CD14-positive monocyte (primary cell): ENCODE measurements around the gene DEGS1. TPM values are rescaled to one million over a fixed set of nuclear protein-coding genes. Genes with fewer than 3 reads are reported as not detected.

Experiments
- DNase-seq, 3 donors: peaks; one replicate each; pipeline ENCODE4 v3.0.0-alpha.2; 2011 to 2022
- H2AFZ ChIP-seq: 2 replicates; pipeline ENCODE4 v1.6.0; 2012; ENCODE audit warnings: mild to moderate bottlenecking, low read depth, low read length, inconsistent platforms; ENCODE audit not compliant: insufficient read depth, poor library complexity, severe bottlenecking
- H3K27ac ChIP-seq, 2 donors: 1 replicate in 1 of 2; 2 replicates in 1 of 2; pipeline ENCODE4 v1.5.1; 2012 to 2013; ENCODE audit warnings: low read length in 2 of 2, control low read depth in 1 of 2, inconsistent platforms in 1 of 2, low read depth in 1 of 2, mild to moderate bottlenecking in 1 of 2
- H3K27me3 ChIP-seq, 2 donors: one replicate each; pipeline versions ENCODE4 v1.6.0 to v1.6.1; 2011 to 2013; ENCODE audit warnings: low read length in 2 of 2; ENCODE audit not compliant: control insufficient read depth in 2 of 2, insufficient read depth in 2 of 2
- H3K36me3 ChIP-seq, 2 donors: replicated peaks in 1 of 2; 1 replicate in 1 of 2; 2 replicates in 1 of 2; pipeline versions ENCODE4 v1.5.1 to v1.6.1; 2012 to 2013; ENCODE audit warnings: low read length in 2 of 2, control low read depth in 1 of 2, inconsistent platforms in 1 of 2, mild to moderate bottlenecking in 1 of 2; ENCODE audit not compliant: insufficient read depth in 2 of 2, control insufficient read depth in 1 of 2
- H3K4me1 ChIP-seq, 2 donors: 1 replicate in 1 of 2; 2 replicates in 1 of 2; pipeline versions ENCODE4 v1.5.1 to v1.6.1; 2012 to 2013; ENCODE audit warnings: low read length in 2 of 2, control low read depth in 1 of 2, inconsistent platforms in 1 of 2, mild to moderate bottlenecking in 1 of 2, moderate library complexity in 1 of 2; ENCODE audit not compliant: insufficient read depth in 2 of 2, control insufficient read depth in 1 of 2
- H3K4me2 ChIP-seq: replicated peaks from 2 replicates; pipeline ENCODE3; 2012; ENCODE audit warnings: low read length, moderate library complexity, mild to moderate bottlenecking; ENCODE audit not compliant: poor library complexity, severe bottlenecking; ENCODE audit errors: extremely low read depth
- H3K4me3 ChIP-seq, 3 experiments: fragments of 200-600 bp in 1 of 3; sonication (generic) in 1 of 3; replicated peaks in 1 of 3; 1 replicate in 2 of 3; 2 replicates in 1 of 3; pipeline ENCODE4 v1.5.1; 2011 to 2013; ENCODE audit warnings: low read length in 3 of 3, mild to moderate bottlenecking in 3 of 3, control low read depth in 2 of 3, low read depth in 2 of 3, inconsistent platforms in 1 of 3, moderate library complexity in 1 of 3
- H3K79me2 ChIP-seq: 2 replicates; pipeline ENCODE4 v1.6.0; 2012; ENCODE audit warnings: mild to moderate bottlenecking, control low read depth, inconsistent platforms, low read length, moderate library complexity; ENCODE audit not compliant: insufficient read depth
- H3K9ac ChIP-seq: 2 replicates; pipeline ENCODE4 v1.6.0; 2017; ENCODE audit warnings: low read length, mild to moderate bottlenecking; ENCODE audit not compliant: insufficient read depth, poor library complexity, severe bottlenecking
- H3K9me3 ChIP-seq, 2 donors: replicated peaks in 1 of 2; 1 replicate in 1 of 2; 2 replicates in 1 of 2; pipeline versions ENCODE4 v1.5.1 to v1.6.1; 2012 to 2013; ENCODE audit warnings: low read length in 2 of 2, control low read depth in 1 of 2; ENCODE audit not compliant: control insufficient read depth in 1 of 2, insufficient read depth in 1 of 2
- H4K20me1 ChIP-seq: 2 replicates; pipeline ENCODE4 v1.6.0; 2012; ENCODE audit warnings: mild to moderate bottlenecking, low read length, control low read depth, moderate library complexity; ENCODE audit not compliant: insufficient read depth
- H3K27ac Mint-ChIP-seq, 7 donors: one replicate each; pipeline ENCODE4 v1.8.0; 2020; ENCODE audit warnings: mild to moderate bottlenecking in 7 of 7, mixed read lengths in 7 of 7, moderate library complexity in 6 of 7, inconsistent platforms in 2 of 7
- H3K27me3 Mint-ChIP-seq, 3 donors: one replicate each; pipeline ENCODE4 v1.8.0; 2021 to 2022; ENCODE audit warnings: low read depth in 3 of 3, mild to moderate bottlenecking in 3 of 3, mixed read lengths in 3 of 3, moderate library complexity in 3 of 3, inconsistent platforms in 1 of 3
- H3K36me3 Mint-ChIP-seq, 2 donors: one replicate each; pipeline ENCODE4 v1.8.0; 2020; ENCODE audit warnings: mixed read lengths in 2 of 2, inconsistent platforms in 1 of 2, mild to moderate bottlenecking in 1 of 2
- H3K4me1 Mint-ChIP-seq: one replicate; pipeline ENCODE4 v1.8.0; 2020; ENCODE audit warnings: mild to moderate bottlenecking, mixed read lengths
- H3K4me3 Mint-ChIP-seq, 2 donors: one replicate each; pipeline ENCODE4 v1.8.0; 2020; ENCODE audit warnings: mild to moderate bottlenecking in 2 of 2, mixed read lengths in 2 of 2, moderate library complexity in 1 of 2
- H3K9me3 Mint-ChIP-seq, 7 donors: one replicate each; pipeline ENCODE4 v1.8.0; 2020 to 2022; ENCODE audit warnings: mixed read lengths in 7 of 7, mild to moderate bottlenecking in 6 of 7, moderate library complexity in 6 of 7, inconsistent platforms in 2 of 7
- WGBS: methylation state at CpG from one replicate; pipeline ENCODE4 v1.1.5; 2013; ENCODE audit warnings: missing lambda C conversion rate; ENCODE audit not compliant: insufficient coverage; 5-methylcytosine and 5-hydroxymethylcytosine counted together
- intact Hi-C, 2 donors: fragments of 100-400 bp; cut with micrococcal nuclease; formaldehyde crosslinking; loops; one replicate each; pipeline versions ENCODE4 v1.15.0 to v1.15.1; 2023
- polyA plus RNA-seq, 3 donors: library from polyadenylated mRNA; depleted of rRNA in 1 of 3; unstranded in 2 of 3; stranded (reverse) in 1 of 3; fragments of 300-500 nt in 2 of 3; fragments of >200 nt in 1 of 3; fragmentation: Illumina TruSeq in 2 of 3; gene quantifications; 1 replicate in 2 of 3; 2 replicates in 1 of 3; pipeline ENCODE4 v1.2.3, GENCODE V29; 2012 to 2021
- TF ChIP-seq, protein P1 (sequence below): fragments of 200-600 bp; IDR thresholded peaks from one replicate; pipeline ENCODE4 v1.8.0; 2022; ENCODE audit warnings: antibody characterized with exemption, mild to moderate bottlenecking

DEGS1 gene
- polyA plus RNA-seq, 3 donors, result 35.0 to 137 (median 118) TPM

DNA sequence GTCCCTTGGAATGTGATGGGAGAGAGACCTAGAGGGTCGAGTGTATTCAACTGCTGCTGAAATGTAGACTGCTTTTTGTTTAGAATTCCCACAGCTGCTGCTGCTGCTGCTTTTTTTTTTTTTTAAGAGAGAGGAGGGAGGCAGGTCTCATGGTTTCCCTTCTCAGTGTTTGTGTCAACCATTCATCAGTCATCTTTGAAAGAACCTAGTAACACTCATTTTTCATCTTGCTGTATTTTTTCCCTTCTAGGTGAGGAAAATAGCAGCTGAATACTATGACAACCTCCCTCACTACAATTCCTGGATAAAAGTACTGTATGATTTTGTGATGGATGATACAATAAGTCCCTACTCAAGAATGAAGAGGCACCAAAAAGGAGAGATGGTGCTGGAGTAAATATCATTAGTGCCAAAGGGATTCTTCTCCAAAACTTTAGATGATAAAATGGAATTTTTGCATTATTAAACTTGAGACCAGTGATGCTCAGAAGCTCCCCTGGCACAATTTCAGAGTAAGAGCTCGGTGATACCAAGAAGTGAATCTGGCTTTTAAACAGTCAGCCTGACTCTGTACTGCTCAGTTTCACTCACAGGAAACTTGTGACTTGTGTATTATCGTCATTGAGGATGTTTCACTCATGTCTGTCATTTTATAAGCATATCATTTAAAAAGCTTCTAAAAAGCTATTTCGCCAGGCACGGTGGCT is 9.2 kb downstream of the DEGS1 start:
- no peak overlapping the region for H3K9ac ChIP-seq
- TF ChIP-seq, protein P1, sequence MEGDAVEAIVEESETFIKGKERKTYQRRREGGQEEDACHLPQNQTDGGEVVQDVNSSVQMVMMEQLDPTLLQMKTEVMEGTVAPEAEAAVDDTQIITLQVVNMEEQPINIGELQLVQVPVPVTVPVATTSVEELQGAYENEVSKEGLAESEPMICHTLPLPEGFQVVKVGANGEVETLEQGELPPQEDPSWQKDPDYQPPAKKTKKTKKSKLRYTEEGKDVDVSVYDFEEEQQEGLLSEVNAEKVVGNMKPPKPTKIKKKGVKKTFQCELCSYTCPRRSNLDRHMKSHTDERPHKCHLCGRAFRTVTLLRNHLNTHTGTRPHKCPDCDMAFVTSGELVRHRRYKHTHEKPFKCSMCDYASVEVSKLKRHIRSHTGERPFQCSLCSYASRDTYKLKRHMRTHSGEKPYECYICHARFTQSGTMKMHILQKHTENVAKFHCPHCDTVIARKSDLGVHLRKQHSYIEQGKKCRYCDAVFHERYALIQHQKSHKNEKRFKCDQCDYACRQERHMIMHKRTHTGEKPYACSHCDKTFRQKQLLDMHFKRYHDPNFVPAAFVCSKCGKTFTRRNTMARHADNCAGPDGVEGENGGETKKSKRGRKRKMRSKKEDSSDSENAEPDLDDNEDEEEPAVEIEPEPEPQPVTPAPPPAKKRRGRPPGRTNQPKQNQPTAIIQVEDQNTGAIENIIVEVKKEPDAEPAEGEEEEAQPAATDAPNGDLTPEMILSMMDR, result no peak
- no CpG with 5 or more reads among the region's 5 CpGs for WGBS
- Mint-ChIP-seq H3K4me3 (no peak overlapping the region), H3K36me3 (peaks cover 30 to 51% of the 10 kb centered on the region in 2 donors), H3K4me1 (peaks cover 25% of the 10 kb centered on the region), H3K27ac (no peak overlapping the region), H3K27me3 (no peaks in the 10 kb centered on the region), H3K9me3 (peaks cover 0 to 2% (median 0%) of the 10 kb centered on the region in 7 donors)
- H3K9me3 ChIP-seq, result no peaks in the 10 kb centered on the region
- H3K4me3 ChIP-seq, result no peak overlapping the region
- peaks cover 8 to 15% of the 10 kb centered on the region in 2 donors for H3K4me1 ChIP-seq
- no peak overlapping the region for H2AFZ ChIP-seq
- peaks cover 41% of the 10 kb centered on the region for H4K20me1 ChIP-seq
- no peak overlapping the region for H3K4me2 ChIP-seq
- H3K79me2 ChIP-seq, result peaks cover 48% of the 10 kb centered on the region
- intact Hi-C loops, result no loop called here
- H3K27me3 ChIP-seq, result no peaks in the 10 kb centered on the region
- H3K27ac ChIP-seq, result no peak overlapping the region
- peaks cover 25 to 47% of the 10 kb centered on the region in 2 donors for H3K36me3 ChIP-seq
- DNase-seq, result no peak

DNA sequence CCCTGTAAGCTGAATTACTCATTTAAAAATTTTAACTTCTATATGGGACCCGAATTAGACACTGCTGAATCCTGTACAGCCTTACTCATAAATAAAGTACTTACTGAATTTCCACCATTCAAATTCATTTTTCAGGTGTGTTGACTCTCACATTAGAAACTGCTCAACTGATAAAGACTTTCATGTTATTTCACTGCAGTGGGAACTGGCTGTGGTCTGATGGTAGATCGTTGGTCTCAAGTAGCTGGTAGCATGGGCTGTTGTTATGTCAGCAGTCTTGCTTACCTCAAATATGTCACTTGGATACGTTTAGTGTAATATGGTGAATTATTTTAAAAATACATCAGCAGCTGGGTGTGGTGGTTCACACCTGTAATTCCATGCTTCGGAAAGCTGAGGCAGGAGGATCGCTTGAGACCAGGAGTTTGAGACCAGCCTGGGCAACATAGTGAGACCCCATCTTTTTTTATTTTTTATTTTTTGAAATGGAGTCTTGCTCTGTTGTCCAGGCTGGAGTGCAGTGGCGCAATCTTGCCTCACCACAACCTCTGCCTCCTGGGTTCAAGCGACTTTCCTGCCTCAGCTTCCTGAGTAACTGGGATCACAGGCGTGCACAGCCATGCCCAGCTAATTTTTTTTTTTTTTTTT is 10.4 kb downstream of the DEGS1 start:
- intact Hi-C loops, result no loop called here
- Histone ChIP-seq H3K36me3 (peaks cover 25 to 47% of the 10 kb centered on the region in 2 donors), H3K4me1 (peaks cover 8 to 15% of the 10 kb centered on the region in 2 donors), H2AFZ (no peak overlapping the region), H3K27me3 (no peaks in the 10 kb centered on the region), H3K9ac (no peak overlapping the region), H3K27ac (no peak overlapping the region), H3K4me2 (no peak overlapping the region), H3K79me2 (peaks cover 36% of the 10 kb centered on the region), H3K9me3 (no peaks in the 10 kb centered on the region), H3K4me3 (no peak overlapping the region), H4K20me1 (peaks cover 29% of the 10 kb centered on the region)
- peaks cover 30 to 51% of the 10 kb centered on the region in 2 donors for H3K36me3 Mint-ChIP-seq
- DNase-seq, result no peak
- 100% methylated on average over 3 of the region's 8 CpGs for WGBS
- H3K4me1 Mint-ChIP-seq, result peaks cover 25% of the 10 kb centered on the region
- TF ChIP-seq, protein P1, result no peak
- peaks cover 0 to 2% (median 0%) of the 10 kb centered on the region in 7 donors for H3K9me3 Mint-ChIP-seq
- no peak overlapping the region for H3K4me3 Mint-ChIP-seq
- H3K27ac Mint-ChIP-seq, result no peak overlapping the region
- H3K27me3 Mint-ChIP-seq, result no peaks in the 10 kb centered on the region
